Inflammatory macrophage (primary cell): ENCODE measurements around the gene TM6SF1.
"Not testable (repeated sequence)": the region's sequence is repeated elsewhere in the genome, so short reads cannot be mapped to it uniquely, and the experiment has no call there.

Source experiments
- DNase-seq, 2 donors: peaks; one replicate each; pipeline ENCODE4 v3.0.0-alpha.2; 2020 to 2022

The TM6SF1 gene

DNA sequence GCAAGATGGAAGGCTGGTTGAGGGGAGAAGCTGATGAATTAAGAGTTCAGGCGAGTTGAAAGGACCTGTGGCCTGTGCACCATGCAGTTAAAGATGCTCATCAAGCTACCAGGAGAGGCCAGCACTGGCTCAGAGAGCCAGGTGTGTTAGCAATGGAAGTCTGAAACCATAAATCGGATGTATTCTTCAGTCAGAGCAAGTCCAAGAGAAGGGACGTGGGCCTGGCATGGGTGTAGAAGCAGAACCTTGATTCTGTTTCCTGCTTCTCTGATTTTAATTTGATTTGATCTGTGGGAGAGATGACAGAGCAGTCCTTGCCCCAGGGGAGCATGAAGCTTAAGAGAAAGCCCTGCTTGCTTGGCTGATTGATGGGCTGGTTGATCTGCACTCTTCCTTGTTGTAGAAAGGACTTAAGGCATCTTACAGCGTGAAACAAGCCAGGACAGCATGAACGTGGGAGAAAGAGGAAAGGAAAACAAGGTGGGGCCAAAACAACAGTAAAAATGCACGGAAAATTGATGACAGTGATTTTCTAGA lies 10.9 kb downstream of the TM6SF1 start:
- DNase-seq: no peak

DNA sequence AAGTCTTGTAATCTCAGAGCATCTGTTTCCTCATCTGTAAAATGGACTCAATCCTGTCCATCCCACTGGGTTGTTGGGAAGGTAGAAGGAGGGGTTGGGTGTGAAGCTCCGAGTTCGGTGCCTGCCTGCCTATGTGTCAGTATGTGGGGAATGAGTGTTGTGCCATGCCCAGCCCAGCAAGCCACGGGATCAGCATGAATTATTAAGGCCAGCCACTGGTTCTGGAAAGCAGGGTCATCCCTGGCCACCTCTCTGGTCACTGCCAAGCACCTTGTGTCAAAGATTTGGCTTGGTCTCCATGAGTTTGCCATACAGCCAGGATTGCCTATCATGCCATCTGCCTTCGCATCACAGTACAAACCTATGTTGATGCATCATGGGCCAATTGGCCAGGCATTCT lies 11.5 kb downstream of the TM6SF1 start:
- no peak for DNase-seq

DNA sequence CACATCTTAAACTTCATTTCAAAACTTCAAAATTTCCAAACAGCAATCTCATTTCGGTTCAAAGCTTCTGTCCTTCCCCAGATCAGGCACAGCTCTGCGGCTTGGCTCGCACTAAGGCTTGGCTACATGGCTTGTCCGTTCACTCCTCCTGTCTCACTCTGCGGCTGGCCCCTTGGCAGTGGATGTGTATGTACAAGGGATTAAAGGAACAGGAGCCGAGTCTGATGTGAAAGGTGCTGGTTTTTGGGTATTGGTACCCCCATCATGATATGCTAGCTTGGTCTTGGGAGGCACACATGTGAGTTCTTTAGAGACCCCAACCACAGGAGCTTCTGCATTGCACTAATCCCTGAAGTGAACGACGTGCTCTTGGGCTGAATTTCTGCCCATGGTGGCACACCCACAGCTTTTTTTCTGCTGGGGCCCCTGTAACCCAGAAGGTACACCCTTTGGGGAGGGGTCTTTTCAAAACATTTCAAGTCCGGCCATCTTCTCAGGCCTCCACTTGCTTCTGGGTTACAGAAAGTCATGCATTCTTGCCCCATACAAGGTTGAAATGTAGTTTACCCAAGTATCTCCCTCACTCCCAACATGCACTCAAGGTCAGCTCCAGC lies 12.6 kb downstream of the TM6SF1 start:
- DNase-seq: no peak

DNA sequence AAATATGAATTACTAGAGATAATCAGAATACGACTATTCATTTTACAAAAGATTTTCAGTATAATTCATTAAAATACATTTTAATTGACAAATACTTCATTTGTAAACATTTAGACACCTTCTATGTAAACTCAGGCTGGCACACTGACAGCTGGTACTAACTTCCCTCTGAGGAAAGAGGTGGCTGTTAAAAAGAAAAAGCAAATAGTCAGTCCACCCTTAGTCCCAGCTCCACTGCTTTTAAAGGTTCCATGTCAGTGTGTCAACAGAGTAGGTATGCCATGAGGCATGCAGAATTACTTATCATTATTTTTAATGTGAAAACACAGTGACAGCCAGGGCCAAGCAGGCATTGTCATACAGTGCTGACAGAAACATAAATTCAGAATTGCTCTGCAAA lies 16.1 kb downstream of the TM6SF1 start:
- DNase-seq: no peak

DNA sequence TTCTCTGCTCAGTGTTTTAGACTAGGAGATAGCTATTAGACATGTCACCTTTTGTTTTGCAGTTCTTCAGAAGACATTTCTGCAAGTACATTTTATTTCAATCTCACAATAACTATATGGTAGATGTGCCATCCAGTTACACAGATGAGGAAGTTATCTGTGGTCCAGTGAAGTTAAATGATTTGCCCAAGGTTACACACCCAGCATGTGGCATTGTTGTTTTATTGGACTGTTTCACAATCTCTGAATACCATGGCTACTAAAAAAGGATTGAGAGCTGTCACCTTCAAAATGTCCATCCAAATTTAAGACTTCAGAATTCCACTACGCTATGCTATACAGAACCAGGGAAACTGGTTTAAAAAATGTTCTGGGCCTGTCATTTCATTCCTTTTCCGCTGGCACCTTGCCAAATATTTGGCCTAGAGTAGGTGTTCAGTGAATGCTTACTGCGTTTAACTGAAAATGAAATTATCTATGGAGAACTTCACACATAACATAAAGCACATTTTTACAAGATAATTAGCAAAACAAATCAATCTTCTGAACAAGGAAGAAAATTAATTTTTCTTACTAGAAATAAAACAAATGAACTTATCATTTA lies 20.2 kb downstream of the TM6SF1 start:
- no peak for DNase-seq

DNA sequence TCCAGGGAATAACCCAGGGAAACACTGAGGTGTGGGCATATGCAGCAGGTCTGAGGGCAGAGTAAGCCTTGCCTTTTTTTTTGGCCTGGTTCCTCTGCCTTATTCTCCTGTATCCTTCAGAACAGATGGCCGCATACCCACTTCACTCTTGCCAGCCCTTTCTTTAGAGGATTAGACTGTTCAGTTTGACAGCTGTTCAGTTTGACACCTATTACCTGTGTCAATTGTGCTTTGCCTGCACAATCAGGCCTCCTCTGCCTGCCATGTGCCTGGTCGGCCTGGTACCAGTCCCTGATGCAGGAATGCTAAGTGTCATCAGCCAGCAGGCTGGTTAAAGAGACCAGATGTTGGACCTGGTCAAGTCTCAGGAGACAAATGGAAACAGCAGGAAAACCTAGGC lies 22.3 kb downstream of the TM6SF1 start:
- no peak for DNase-seq

DNA sequence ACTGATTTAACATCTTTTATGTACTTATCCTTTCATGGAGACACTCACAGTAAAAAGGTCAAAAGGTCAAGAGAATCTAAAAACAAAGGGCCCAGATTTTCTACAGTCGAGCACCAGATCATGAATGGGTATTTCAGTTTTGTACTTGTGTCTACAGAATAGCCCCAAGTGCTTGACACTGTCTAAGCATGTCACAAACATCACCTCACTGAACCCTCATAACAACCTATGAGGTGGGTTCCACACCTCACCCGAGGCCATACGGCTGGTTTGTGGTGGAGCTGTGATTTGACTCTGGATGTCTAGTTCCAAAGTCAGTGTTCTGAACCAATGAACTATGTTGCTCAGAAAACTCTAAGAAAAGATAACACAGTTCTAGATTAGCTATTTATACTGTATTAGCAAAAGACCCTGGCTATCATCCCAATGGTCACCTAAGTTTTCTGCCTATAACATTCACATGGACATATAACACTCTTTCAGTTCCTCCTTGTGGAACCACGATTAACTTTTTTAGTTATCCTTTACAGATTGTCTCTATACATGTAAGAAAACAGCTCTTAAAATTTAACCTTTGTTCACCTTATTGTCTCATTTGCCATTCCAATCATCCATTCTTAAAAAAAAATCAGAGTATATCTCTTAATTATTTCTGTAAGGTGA lies 25.5 kb downstream of the TM6SF1 start:
- DNase-seq: no peak

DNA sequence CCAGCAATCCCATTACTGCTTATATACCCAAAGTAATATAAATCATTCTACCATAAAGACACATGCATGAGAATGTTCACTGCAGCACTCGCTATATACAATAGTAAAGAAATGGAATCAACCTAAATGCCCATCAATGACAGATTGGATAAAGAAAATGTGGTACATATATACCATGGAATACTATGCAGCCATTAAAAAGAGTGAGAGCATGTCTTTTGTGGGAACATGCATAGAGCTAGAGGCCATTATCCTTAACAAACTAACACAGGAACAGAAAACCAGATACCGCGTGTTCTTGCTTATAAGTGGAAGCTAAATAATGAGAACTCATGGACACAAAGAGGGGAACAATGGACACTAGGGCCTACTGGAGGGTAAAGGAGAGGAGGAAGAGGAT lies 34.7 kb downstream of the TM6SF1 start:
- not testable (repeated sequence) for DNase-seq

DNA sequence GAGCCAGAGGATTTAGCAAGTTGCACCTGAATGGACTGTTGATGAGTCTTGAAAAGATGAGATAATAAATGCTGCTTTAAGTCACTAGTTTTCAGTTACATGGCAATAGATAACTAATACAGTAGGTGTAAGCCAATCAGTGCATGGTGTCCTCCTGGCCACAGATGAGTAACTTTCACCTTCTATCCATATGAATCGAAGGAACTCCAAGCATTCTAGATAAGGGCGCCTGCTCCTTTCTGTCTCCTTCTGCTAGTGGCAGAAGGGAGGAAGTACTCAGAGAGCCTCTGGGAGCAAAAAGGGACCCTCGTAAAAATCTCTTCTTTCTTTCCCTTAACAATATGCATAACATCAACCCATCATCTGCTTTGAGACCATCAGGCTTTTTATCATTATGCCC lies 37.3 kb downstream of the TM6SF1 start:
- DNase-seq: no peak

DNA sequence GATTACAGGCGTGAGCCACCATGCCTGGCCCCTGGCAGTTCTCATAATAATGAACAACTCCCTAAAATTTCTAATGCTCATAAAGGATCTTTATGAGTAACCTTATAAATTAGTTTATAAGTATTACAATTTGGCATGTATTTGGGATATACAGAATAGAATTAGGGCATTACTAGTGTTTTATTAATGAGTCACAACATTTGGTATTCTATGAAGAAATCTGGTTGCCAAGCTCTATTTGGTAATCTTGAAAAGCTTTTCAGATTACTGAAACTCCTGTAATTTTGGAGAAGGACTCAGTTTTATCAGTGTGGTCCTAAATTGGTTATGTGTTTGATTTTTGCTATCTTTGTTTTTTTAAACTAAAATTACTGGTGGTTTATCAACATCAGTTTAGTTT lies 45.8 kb downstream of the TM6SF1 start:
- DNase-seq: no peak

DNA sequence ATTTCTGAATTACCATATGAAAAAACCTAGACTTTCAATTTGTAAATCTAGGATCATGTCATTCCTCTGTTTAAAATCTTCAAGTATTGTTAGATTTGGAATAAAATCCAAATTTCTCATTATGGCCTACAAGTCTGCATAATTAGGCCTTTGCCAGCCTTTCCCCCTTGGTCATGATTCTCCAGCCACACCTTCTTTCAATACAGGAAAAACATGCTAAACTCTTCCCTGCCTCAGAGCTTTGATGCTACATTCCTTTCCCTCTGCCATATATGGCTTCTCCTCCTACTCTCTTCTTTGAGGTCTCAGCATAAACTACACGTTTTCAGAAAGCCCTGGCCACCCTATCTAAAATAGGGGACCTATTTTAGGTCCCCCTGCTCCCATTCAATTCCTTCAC lies 48.5 kb downstream of the TM6SF1 start:
- no peak for DNase-seq

DNA sequence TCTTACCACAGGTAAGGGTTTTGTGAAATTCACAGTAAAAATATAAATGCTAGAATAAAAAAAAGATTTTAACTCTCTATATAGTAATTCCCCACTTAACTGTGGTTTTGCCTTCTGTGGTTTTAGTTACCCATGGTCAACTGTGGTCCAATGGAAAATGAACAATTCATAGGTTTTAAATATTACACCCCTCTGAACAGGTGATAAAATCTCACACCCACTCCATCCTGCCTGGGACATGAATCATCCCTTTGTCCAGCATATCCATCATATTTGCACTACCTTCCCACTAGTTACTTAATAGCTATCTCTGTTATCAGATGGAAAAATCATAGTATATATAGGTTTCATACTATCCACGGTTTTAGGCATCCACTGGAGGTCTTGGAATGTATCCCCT lies 50.9 kb downstream of the TM6SF1 start:
- no peak for DNase-seq

DNA sequence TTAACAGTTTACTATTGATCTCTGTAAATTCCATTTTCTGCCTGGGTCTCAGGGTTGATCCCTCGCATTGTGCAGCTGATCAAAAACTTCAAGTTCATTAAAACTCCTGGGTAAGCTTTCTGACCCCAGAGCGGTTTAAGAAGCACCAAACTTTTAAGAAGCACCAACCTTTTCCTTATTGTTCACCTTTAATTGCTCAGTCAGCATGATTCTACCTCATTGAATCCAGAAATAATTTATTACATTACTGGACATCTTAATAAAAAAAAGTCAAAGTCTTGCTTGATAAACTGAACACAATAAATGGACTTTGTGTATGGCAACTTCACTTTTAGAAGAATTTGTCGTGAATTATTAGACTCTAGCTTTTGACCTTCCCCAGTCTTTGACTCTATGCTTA lies 53.3 kb downstream of the TM6SF1 start:
- DNase-seq: no peak

DNA sequence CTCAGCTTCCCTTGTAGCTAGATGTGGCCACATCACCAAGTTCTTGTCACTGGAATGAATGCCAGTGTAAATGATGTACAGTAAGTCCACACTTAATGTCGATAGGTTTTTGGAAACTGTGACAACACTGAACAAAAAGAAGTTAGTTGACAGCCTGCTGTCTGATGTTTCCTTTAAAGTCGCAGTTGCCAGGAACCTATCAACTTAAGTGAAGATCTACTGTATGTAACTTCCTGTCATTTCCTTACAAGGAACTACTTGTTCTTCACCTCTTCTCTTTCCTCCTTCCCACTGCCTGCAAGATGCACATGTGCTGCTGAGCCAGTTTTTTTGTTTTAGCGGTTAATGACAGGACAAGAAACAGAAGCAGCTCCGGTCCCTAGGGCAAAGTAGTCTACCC lies 55.6 kb downstream of the TM6SF1 start:
- no peak for DNase-seq

DNA sequence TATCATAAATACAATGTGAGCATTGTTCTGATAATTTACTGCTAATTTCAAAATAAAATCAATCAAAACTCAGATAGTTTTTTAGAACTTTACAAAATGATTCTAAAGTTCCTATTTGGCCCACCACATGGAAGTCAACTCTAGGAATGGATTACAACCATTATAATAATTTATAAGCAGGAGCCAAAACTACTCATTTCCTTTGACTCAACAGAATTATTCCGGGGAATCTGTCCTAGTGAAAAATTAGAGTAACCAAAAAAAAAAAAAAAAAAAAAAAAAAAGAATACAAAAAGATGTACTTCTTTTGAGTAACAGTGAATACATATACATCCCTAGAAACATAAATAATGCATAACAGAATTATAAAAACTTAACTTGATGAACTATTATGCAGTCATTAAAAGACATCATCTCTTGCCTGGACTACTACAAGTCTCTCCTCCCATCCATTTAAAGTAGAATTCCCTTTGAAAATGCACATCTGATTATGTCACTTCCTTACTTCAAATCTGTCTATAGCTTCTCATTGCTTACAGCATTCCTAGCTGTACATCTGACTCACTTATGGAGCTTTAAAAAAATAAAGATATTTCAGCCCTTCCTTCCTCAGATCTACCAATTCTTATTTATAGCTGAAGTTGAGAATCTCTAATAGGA lies 56.8 kb downstream of the TM6SF1 start:
- DNase-seq: no peak

DNA sequence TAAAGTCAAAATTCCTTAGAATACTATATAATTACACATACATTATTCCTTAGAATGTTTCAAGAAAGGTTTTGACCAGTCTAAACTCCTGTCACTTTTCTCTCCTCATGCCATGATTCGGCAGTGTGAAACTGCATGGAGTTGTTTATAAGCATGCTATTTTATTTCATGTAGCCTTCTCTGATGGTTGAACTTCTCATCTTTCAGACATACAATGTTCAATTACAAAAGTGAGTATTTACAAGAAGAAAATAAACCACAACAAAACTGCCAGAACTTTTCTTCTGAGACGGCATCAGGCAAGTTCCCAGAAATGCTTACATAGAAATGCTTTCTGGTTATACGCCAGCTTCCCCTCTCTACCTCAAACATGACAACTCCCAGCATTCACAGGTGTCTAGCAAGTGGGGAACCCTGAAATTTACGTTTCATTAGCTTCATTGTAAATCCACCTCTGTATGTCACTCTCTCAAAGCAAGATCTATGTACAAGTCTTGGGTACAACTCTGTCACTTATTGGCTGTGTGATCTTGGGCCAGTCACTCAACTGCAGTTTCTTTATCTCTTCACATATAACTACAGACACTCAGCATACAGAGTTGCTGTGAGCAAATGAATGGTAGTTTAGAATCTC lies 57.4 kb downstream of the TM6SF1 start:
- DNase-seq: no peak

DNA sequence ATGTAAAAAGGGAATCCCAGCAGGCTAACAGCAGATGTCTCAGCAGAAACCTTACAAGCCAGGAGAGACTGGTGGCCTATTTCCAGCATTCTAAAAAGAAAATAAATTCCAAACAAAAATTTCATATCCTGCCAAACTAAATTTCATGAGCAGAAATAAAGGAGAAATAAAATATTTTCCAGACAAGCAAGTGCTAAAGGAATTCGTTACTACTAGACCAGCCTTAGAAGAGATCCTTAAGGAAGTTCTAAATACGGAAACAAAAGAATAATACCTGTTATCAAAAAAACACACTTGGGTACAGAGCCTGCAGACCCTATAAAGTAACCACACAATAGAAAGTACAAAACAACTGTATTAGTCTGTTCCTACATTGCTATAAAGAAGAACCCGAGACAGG lies 58.8 kb downstream of the TM6SF1 start:
- no peak for DNase-seq

DNA sequence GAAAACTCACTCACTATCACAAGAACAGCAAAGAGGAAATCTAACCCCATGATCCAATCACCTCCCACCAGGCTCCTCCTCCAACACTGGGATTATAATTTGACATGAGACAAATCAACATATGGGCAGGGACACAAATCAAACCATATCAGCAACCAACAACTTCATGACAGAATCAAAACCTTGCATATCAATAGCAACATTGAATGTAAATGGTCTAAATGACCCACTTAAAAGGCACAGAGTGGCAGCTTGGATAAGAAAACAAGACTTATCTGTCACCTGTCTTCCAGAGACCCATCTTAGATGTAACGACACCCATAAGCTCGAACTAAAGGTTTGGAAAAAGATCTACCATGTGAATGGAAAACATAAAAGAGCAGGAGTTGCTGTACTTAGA lies 59.4 kb downstream of the TM6SF1 start:
- no peak for DNase-seq

DNA sequence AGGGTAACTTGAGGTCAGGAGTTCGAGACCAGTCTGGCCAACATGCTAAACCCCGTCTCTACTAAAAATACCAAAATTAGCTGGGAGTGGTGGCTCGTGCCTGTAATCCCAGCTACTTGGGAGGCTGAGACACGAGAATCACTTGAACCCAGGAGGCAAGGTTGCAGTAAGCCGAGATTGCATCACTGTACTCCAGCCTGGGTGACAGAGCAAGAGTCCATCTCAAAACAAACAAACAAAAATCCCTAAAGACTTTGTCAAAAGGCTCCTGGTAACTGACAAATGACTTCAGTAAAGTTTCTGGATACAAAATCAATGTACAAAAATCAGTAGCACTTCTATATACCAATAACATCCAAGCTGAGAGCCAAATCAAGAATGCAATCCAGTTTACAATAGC lies 62.1 kb downstream of the TM6SF1 start:
- not testable (repeated sequence) for DNase-seq

DNA sequence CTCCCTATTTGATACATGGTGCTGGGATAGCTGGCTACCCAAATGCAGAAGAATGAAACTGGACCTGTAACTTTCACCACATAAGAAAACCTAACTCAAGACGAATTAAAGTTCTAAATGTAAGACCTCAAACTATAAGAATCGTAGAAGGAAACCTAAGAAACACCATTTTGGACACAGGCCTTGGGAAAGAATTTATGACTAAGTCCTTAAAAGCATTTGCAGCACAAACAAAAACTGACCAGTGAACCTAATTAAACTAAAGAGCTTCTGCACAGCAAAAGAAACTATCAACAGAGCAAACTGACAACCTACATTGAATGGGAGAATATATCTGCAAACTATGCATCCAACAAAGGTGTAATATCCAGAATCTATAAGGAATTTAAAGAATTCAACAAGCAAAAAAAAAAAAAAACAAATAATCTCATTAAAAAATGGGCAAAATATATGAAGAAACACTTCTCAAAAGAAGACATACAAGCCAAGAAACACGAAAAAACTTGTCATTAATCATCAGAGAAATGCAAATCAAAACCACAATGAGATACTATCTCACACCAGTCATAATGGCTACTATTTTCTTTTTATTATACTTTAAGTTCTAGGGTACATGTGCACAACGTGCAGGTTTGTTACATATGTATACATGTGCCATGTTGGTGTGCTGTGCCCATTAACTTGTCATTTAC lies 63.2 kb downstream of the TM6SF1 start:
- DNase-seq: no peak

DNA sequence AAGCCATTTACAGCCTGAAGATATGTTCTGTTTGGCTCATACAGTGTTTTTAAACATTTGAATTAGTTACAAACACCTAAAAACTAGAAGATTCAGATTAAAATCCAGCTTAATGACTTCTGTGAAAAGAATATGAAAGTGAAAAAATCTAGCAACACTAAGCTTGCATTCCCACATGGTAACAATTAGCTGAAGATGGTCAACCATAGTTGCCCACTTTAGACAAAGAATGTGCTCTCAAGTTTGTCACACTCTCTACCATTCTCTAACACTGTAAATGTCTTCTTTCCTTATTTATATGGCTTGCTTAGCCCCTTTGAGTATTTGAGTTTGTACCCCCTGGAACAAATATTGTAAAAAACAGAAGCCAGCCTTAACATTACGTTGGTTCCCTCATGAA lies 67.4 kb downstream of the TM6SF1 start:
- DNase-seq: no peak

DNA sequence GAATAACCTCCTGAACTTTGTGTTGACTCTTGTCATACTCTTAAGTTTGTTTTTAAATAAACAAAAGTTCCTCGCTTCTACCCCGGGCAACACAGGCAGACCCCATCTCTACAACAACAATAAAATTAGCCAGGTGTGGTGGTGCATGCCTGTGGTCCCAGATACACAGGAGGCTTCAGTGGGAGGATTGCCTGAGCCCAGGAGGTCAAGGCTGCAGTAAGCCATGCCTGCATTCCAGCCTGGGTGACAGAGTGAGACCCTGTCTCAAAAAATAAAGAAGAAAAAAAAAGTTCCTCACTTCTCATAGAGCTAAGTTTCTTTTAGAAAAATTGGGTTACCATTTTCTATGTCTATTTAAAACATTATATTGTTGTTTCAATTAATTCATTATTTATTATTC lies 70.9 kb downstream of the TM6SF1 start:
- no peak for DNase-seq
